GM20000 (cell line): Measurements from ENCODE around the gene DTD1.

Experiments used
- DNase-seq: peaks from one replicate; pipeline ENCODE4 v3.0.0; 2012; ENCODE audit warnings: low spot score
- TF ChIP-seq, protein P1 (sequence below): IDR thresholded peaks from 2 replicates; pipeline ENCODE4 v1.5.1; 2012; ENCODE audit warnings: mild to moderate bottlenecking, control low read depth; ENCODE audit errors: extremely low read depth, missing control alignments

The DTD1 gene

DNA sequence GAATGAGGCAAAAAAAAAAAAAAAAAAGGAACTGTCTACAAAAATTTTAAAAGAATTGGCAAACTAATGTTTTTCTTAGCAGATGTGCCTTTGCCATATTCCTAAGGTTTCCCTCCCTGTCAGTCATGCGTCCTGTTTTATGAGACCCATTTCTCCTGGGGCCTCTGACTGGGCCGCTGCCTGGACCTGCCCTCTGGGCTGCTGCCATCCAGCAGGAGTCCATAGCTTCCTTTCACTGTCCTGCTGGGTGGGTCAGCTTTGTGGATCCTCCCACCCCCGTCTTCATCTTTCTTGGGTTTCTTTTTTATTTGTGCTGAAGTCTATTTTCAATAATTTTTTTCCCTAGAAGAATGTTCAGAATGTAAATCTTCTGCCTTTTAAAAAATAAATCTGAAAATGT, 114.9 kb downstream of the DTD1 start:
- TF ChIP-seq, protein P1, sequence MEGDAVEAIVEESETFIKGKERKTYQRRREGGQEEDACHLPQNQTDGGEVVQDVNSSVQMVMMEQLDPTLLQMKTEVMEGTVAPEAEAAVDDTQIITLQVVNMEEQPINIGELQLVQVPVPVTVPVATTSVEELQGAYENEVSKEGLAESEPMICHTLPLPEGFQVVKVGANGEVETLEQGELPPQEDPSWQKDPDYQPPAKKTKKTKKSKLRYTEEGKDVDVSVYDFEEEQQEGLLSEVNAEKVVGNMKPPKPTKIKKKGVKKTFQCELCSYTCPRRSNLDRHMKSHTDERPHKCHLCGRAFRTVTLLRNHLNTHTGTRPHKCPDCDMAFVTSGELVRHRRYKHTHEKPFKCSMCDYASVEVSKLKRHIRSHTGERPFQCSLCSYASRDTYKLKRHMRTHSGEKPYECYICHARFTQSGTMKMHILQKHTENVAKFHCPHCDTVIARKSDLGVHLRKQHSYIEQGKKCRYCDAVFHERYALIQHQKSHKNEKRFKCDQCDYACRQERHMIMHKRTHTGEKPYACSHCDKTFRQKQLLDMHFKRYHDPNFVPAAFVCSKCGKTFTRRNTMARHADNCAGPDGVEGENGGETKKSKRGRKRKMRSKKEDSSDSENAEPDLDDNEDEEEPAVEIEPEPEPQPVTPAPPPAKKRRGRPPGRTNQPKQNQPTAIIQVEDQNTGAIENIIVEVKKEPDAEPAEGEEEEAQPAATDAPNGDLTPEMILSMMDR, result no peak
- no peak for DNase-seq

DNA sequence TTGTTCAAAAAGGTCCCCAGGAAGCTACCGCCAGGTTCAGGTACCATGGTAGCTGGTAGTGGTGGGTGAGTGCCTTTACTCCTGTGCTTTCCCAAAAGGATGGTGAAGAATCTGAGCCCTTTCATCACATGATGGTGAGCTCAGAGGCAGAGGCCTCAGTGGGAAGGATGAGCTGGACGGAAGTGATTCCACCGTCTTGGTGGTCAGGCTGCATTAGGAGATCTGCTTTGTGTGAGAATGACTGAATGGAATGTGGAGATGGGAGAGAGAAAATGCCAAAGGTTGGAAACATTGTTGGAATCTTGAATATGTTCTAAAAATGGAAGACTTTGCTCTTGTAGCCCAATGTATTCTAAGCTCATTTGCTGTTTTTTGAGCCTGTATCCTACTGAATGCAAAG, 117.6 kb downstream of the DTD1 start:
- TF ChIP-seq, protein P1, result no peak
- DNase-seq, result no peak

DNA sequence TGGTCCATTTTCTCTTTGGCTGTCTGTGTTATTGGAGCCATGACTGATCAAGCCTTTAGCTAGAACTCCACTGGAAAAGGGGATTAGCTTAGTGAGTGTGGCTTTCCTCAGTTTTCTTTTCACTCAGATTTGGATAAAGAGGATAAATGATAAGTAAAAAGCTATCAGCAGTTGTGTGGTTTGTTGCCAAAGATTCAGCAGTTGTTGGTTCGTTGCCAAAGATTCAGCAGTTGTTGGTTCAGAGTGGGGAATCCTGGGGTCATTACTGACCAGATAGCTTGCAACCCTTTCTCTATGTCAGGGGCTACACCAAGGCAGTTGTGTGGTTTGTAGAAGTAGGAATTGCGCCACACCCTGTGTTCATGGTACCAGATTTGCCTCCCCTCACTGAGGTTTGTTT, 118.1 kb downstream of the DTD1 start:
- DNase-seq, result no peak
- TF ChIP-seq, protein P1, result no peak

DNA sequence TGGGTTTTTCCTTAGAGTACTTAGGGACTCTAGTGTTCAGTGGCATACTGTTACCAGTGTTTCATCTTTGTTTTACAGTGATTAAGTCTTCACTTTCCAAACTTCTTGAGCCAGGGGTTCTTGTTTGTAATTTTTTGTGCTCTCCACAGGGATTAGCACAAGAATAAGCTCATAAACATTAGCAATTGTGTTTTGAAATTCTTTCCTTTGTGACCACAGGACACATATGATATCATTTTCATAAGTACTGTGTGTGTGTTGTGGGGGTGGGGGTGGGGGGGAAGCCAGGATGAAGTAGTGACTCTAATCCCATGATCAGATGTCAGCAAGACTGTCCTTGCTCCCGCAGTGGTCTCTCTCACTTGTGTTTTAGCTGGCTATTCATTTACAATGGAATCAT, 124.3 kb downstream of the DTD1 start:
- TF ChIP-seq, protein P1, result no peak
- no peak for DNase-seq

DNA sequence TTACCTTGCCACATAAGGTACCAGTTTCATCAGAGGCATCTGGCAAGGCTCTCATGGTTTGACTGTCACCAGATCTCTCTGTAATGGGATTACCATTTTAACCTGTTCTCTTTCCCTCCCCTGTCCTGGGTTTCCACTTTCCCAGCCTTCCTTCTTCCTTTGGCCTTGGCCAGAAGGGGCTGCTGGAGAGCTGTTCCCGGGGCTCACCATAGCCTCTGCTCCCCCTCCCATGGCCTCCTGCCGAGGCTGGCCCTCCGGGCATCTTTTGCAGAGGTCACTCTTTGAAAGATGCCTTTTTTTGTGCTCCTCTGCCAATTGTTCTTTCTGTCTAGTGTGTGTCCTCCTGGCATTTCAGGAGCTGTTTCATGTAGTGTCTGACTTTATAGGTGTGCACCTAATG, 125.0 kb downstream of the DTD1 start:
- TF ChIP-seq, protein P1, result no peak
- no peak for DNase-seq

DNA sequence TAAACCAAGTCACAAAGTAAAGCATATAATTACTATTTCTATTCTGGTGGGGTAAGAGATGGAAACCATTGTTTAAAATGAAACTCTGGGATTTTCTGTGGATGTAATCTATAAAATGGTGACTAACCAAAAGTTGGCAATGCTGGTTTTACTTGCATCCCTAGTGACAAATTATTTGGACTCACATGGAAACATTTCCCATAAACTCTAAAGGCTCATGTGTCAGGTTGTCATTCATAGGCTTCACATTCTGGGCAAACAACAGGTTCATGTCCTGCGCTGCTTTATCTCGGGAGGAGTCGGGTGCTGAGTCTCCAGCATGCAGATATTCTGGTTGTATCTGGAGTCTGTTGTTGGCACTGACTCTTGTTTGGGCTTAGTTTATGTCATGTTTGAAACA, 127.7 kb downstream of the DTD1 start:
- TF ChIP-seq, protein P1, result no peak
- DNase-seq, result no peak

DNA sequence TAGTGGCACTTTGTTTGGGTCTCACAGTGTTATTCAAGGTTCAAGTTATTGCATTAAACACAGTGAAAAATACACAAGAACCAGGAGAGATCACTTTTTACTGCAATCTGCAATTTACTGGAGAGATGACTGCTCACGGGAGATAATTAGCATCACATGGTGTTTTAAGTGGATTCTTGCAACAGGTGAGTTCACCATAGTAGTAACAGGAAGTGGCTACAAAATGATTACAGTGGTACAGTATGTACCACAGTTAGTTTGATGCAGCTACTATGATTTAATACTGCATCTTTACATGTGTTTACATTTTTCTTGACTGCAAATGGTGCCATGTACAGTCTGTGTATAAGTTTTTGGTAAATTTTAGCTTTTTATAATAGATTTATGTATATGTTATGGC, 129.2 kb downstream of the DTD1 start:
- TF ChIP-seq, protein P1, result no peak
- DNase-seq, result no peak

DNA sequence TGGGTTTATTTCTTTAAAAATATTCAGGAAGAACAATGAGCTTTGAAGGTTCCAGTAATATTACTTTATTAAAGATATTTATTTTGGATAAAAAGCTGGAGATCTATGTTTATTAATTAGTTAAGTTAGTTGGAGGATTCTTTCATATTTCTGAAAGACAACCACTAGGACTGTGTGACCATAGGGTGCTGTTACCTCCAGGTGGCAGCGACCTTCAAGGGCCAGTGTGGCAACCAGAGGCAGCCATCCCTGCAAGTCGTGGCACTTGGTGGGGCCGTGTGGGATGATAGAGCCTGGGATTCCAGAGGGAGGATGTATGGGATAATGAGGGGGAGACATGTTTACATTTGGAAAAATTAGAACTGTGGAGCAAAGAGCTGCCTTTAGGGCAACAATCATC, 130.3 kb downstream of the DTD1 start:
- DNase-seq, result no peak
- TF ChIP-seq, protein P1, result no peak
